Activated CD4-positive, alpha-beta T cell treated with anti-CD3 and anti-CD28 coated beads for 36 hours (primary cell): ENCODE results near the gene PPM1F. TPM values are rescaled to one million over a fixed set of nuclear protein-coding genes. Genes with fewer than 3 reads are reported as not detected.
"Not testable (repeated sequence)": the region's sequence is repeated elsewhere in the genome, so short reads cannot be mapped to it uniquely, and the experiment has no call there.

Source experiments
- ATAC-seq: fragments of 200-7000 bp; cut with Tn5 transposase; one replicate; pipeline ENCODE4 v1.10.0; 2021; ENCODE audit warnings: mild to moderate bottlenecking, moderate library complexity
- CTCF ChIA-PET: fragments of 350-600 bp; sonication (Branson Sonifier 250); formaldehyde crosslinking; loops from one replicate; lab custom pipeline; 2021; ENCODE audit warnings: antibody characterized with exemption; lab: Charles Lee
- POLR2A ChIA-PET: fragments of 350-600 bp; sonication (Branson Sonifier 250); formaldehyde crosslinking; loops from one replicate; lab custom pipeline; 2021; ENCODE audit warnings: antibody characterized with exemption, inconsistent platforms; lab: Charles Lee
- DNase-seq: peaks from one replicate; pipeline ENCODE4 v3.0.0-alpha.2; 2020
- H3K27ac Mint-ChIP-seq: one replicate; pipeline ENCODE4 v1.8.0; 2021; ENCODE audit warnings: mixed read lengths
- H3K27me3 Mint-ChIP-seq: one replicate; pipeline ENCODE4 v1.8.0; 2021; ENCODE audit warnings: mixed read lengths
- H3K36me3 Mint-ChIP-seq: one replicate; pipeline ENCODE4 v1.8.0; 2021; ENCODE audit warnings: low read depth, mixed read lengths
- H3K4me1 Mint-ChIP-seq: one replicate; pipeline ENCODE4 v1.8.0; 2021; ENCODE audit warnings: mixed read lengths
- H3K4me3 Mint-ChIP-seq: one replicate; pipeline ENCODE4 v1.8.0; 2021; ENCODE audit warnings: mild to moderate bottlenecking, moderate library complexity, mixed read lengths
- H3K9me3 Mint-ChIP-seq: one replicate; pipeline ENCODE4 v1.8.0; 2021; ENCODE audit warnings: low read depth, mixed read lengths
- intact Hi-C, 2 experiments: fragments of 100-400 bp; cut with DNase I in 1 of 2; cut with micrococcal nuclease in 1 of 2; formaldehyde crosslinking; loops; one replicate each; pipeline versions ENCODE4 v1.14.2 to v1.15.1; 2022 to 2024; cut with DNase I, micrococcal nuclease
- total RNA-seq, 2 experiments: library from RNA; stranded (reverse); gene quantifications; one replicate each; pipeline ENCODE4 v1.2.3, GENCODE V29; 2021

The PPM1F gene
- total RNA-seq, 2 experiments from 2014 or later = 23.6 to 27.7 TPM

DNA sequence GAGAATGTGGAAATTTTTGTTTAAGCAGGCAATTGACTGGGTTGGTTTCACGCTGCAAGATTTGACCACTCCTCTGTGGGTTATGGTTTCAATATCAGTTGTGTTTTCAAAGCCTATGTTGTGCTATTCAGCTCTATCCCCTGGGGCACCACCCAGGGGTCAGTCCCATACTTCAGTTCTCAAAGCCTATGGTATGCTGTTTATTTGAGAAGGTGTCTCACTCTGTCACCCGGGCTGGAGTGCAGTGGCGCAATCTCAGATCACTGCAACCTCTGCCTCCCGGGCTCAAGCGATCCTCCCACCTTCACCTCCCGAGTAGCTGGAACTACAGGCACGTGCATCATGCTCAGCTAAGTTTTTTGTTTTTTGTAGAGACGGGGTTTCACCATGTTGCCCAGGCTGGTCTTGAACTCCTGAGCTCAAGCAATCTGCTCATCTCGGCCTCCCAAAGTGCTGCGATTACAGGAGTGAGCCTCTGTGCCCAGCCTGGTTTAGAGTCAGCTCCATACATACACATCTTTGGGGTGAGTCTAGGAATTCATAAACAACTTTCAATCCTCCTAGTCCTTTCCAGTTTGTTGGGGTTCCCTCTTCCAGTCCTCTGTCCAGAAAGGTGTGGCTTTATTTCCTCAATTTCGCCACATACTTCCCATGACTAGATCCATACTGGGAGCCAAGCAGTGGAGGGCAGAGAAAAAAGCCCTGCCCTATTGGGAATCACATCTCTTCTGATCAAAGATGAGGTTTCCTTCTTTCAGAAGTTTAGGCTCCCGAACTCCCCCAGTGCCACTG, 50.2 kb downstream of the PPM1F start:
- H3K27ac Mint-ChIP-seq = no peak overlapping the region
- H3K9me3 Mint-ChIP-seq = no peaks in the 10 kb centered on the region
- H3K36me3 Mint-ChIP-seq = no peaks in the 10 kb centered on the region
- ATAC-seq (no peak), DNase-seq (no peak)
- intact Hi-C loops = no loop called here
- ChIA-PET POLR2A (no interaction called here), CTCF (no interaction called here)
- no peak overlapping the region for H3K4me3 Mint-ChIP-seq
- no peaks in the 10 kb centered on the region for H3K4me1 Mint-ChIP-seq
- H3K27me3 Mint-ChIP-seq = peaks cover 4% of the 10 kb centered on the region

DNA sequence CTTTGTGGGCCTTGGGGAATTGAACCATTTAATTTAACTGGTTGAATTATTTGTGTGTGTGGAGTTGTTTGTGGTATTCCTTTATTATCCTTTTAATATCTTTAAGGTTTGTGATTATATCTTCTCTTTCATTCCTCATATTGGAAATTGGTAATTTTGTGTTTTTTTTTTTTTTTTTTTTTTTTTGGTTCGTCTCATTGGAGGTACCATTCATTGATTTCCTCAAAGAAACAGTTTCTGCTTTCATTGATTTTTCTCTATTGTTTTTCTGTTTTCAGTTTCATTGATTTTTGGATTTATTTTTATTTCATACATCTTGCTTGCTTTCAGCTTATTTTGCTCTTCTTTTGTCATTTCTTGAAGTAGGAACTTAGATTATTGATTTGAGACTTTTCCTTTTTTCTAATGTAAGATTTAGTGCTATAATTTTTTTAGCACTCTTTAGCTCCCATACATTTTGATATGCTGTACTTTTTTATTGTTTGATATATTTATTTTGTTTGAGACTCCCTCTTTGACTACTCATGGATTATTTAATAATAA, 54.2 kb downstream of the PPM1F start:
- CTCF ChIA-PET = interaction anchor here (0.6 to 0.7 kb wide), 4 partner anchors 19 to 989 kb away, joined by 3 to 4 read pairs (median 4); partner anchors contain the start of gene PPM1F

DNA sequence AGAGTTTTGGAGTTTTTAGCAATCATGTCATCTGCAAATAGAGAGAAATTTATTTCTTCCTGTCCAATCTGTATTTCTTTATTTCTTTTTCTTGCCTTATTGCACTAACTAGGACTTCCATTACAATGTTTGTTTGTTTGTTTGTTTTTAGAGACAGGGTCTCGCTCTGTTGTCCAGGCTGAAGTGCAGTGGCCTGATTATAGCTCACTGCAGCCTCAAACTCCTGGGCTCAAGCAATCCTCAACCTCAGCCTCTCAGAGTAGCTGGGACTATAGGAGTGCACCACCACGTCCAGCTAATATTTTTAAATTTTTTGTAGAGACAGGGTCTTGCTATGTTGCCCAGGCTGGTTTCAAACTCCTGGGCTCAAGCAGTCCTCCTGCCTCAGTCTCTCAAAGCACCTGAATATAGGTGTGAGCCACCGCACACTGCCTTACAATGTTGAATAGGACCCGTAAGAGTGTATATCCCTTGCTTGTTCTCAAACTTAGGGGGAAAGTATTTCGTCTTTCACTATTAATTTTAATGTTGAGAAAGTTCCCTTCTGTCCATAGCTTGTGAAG, 55.6 kb downstream of the PPM1F start:
- Mint-ChIP-seq H3K36me3 (no peaks in the 10 kb centered on the region), H3K4me3 (no peak overlapping the region), H3K4me1 (no peaks in the 10 kb centered on the region), H3K27me3 (peaks cover 4% of the 10 kb centered on the region), H3K9me3 (no peaks in the 10 kb centered on the region), H3K27ac (no peak overlapping the region)
- ATAC-seq = no peak
- ChIA-PET CTCF (interaction anchor here (0.5 kb wide), 1 partner anchor 47 kb away, joined by 4 read pairs; no protein-coding TSS in a partner anchor), POLR2A (no interaction called here)
- no peak for DNase-seq
- intact Hi-C loops = no loop called here

More for the DNA sequence above, 54.2 kb downstream of the PPM1F start:
- no peaks in the 10 kb centered on the region for H3K9me3 Mint-ChIP-seq
- no peaks in the 10 kb centered on the region for H3K36me3 Mint-ChIP-seq
- peaks cover 4% of the 10 kb centered on the region for H3K27me3 Mint-ChIP-seq
- no peaks in the 10 kb centered on the region for H3K4me1 Mint-ChIP-seq
- intact Hi-C loops = no loop called here
- no peak overlapping the region for H3K4me3 Mint-ChIP-seq
- POLR2A ChIA-PET = interaction anchor here (0.8 kb wide), 1 partner anchor 49 kb away, joined by 4 read pairs; no protein-coding TSS in a partner anchor
- ATAC-seq (no peak), DNase-seq (no peak)
- H3K27ac Mint-ChIP-seq = no peak overlapping the region

- H3K4me3 Mint-ChIP-seq, H3K4me1 Mint-ChIP-seq, intact Hi-C loops, H3K27me3 Mint-ChIP-seq, H3K27ac Mint-ChIP-seq, H3K36me3 Mint-ChIP-seq, DNase-seq, POLR2A ChIA-PET, CTCF ChIA-PET, H3K9me3 Mint-ChIP-seq, ATAC-seq: not testable (repeated sequence)
These were observed 56.4 kb downstream of the PPM1F start for GRCh38 chr22:21896275-21896674.

DNA sequence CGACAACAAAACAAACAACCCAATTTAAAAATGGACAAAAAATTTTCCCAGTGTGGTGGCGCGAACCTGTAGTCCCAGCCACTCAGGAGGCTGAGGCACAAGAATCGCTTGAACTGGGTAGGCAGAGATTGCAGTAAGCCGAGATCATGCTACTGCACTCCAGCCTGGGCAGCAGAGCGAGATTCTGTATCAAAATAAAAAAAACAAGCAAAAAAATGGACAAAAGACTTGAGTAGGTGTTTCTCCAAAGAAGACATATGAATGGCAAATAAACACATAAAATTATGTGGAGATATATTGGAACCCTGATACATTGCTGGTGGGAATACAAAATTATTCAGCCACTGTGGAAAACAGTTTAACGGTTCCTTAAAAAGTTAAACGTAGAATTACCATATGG, 57.8 kb downstream of the PPM1F start:
- ATAC-seq = no peak
- H3K27ac Mint-ChIP-seq = no peak overlapping the region
- H3K9me3 Mint-ChIP-seq = no peaks in the 10 kb centered on the region
- no peaks in the 10 kb centered on the region for H3K4me1 Mint-ChIP-seq
- ChIA-PET CTCF (no interaction called here), POLR2A (no interaction called here)
- intact Hi-C loops = no loop called here
- H3K36me3 Mint-ChIP-seq = no peaks in the 10 kb centered on the region
- no peak overlapping the region for H3K4me3 Mint-ChIP-seq
- DNase-seq = no peak
- no peaks in the 10 kb centered on the region for H3K27me3 Mint-ChIP-seq

GRCh38 chr22:21889251-21889990, 63.2 kb downstream of the PPM1F start:
- H3K36me3 Mint-ChIP-seq = no peaks in the 10 kb centered on the region
- H3K4me3 Mint-ChIP-seq = no peak overlapping the region
- no peak overlapping the region for H3K27ac Mint-ChIP-seq
- CTCF ChIA-PET = no interaction called here
- H3K27me3 Mint-ChIP-seq = no peaks in the 10 kb centered on the region
- DNase-seq = no peak
- POLR2A ChIA-PET = no interaction called here
- no peaks in the 10 kb centered on the region for H3K9me3 Mint-ChIP-seq
- H3K4me1 Mint-ChIP-seq = no peaks in the 10 kb centered on the region
- no peak for ATAC-seq
- intact Hi-C loops = no loop called here

GRCh38 chr22:21887841-21888240, 64.8 kb downstream of the PPM1F start:
- ATAC-seq = no peak
- no peak overlapping the region for H3K27ac Mint-ChIP-seq
- intact Hi-C loops = no loop called here
- ChIA-PET POLR2A (no interaction called here), CTCF (no interaction called here)
- H3K4me3 Mint-ChIP-seq = no peak overlapping the region
- no peaks in the 10 kb centered on the region for H3K27me3 Mint-ChIP-seq
- no peaks in the 10 kb centered on the region for H3K9me3 Mint-ChIP-seq
- H3K36me3 Mint-ChIP-seq = no peaks in the 10 kb centered on the region
- H3K4me1 Mint-ChIP-seq = no peaks in the 10 kb centered on the region
- no peak for DNase-seq

DNA sequence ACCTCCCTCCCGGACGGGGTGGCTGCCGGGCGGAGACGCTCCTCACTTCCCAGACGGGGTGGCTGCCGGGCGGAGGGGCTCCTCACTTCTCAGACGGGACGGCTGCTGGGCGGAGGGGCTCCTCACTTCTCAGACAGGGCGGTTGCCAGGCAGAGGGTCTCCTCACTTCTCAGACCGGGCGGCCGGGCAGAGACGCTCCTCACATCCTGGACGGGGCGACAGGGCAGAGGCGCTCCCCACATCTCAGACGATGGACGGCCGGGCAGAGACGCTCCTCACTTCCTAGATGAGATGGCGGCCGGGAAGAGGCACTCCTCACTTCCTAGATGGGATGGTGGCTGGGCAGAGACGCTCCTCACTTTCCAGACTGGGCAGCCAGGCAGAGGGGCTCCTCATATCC, 68.7 kb downstream of the PPM1F start:
- H3K27ac Mint-ChIP-seq, CTCF ChIA-PET, H3K4me3 Mint-ChIP-seq, H3K9me3 Mint-ChIP-seq, H3K36me3 Mint-ChIP-seq, H3K4me1 Mint-ChIP-seq, intact Hi-C loops, POLR2A ChIA-PET, DNase-seq, H3K27me3 Mint-ChIP-seq, ATAC-seq: not testable (repeated sequence)

DNA sequence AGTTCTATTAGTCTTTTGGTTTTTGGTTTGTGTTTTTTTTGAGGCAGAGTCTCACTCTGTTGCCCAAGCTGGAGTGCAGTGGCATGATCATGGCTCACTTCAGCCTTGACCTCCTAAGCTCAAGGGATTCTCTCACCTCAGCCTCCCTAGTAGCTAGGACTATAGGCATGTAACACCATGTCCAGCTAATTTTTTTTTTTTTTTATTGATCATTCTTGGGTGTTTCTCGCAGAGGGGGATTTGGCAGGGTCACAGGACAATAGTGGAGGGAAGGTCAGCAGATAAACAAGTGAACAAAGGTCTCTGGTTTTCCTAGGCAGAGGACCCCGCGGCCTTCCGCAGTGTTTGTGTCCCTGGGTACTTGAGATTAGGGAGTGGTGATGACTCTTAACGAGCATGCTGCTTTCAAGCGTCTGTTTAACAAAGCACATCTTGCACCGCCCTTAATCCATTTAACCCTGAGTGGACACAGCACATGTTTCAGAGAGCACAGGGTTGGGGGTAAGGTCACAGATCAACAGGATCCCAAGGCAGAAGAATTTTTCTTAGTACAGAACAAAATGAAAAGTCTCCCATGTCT, 69.8 kb downstream of the PPM1F start:
- H3K4me1 Mint-ChIP-seq, H3K27me3 Mint-ChIP-seq, H3K4me3 Mint-ChIP-seq, H3K27ac Mint-ChIP-seq, POLR2A ChIA-PET, ATAC-seq, DNase-seq, H3K9me3 Mint-ChIP-seq, intact Hi-C loops, H3K36me3 Mint-ChIP-seq: not testable (repeated sequence)
- CTCF ChIA-PET = interaction anchor here (0.6 kb wide), 1 partner anchor 27 kb away, joined by 3 read pairs; no protein-coding TSS in a partner anchor

GRCh38 chr22:21881841-21882753, 70.6 kb downstream of the PPM1F start:
- ChIA-PET CTCF (interaction anchor here (0.6 kb wide), 3 partner anchors 26 to 103 kb away, joined by 3 read pairs; no protein-coding TSS in a partner anchor), POLR2A (interaction anchor here (1.2 kb wide), 1 partner anchor 24 kb away, joined by 3 read pairs; no protein-coding TSS in a partner anchor)
- Mint-ChIP-seq H3K4me3 (no peak overlapping the region), H3K9me3 (no peaks in the 10 kb centered on the region), H3K36me3 (no peaks in the 10 kb centered on the region), H3K27me3 (no peaks in the 10 kb centered on the region), H3K4me1 (peaks cover 2% of the 10 kb centered on the region), H3K27ac (no peak overlapping the region)
- DNase-seq (no peak), ATAC-seq (no peak)
- intact Hi-C loops = no loop called here
